ENCODE results near the gene EPB41L2. TPM values are rescaled to one million over a fixed set of nuclear protein-coding genes. Genes with fewer than 3 reads are reported as not detected.
"Not testable (repeated sequence)": the region's sequence is repeated elsewhere in the genome, so short reads cannot be mapped to it uniquely, and the experiment has no call there.

Gene EPB41L2
- total and polyA plus RNA-seq, 7 donors = 41.2 to 147 (median 65.7) TPM

GRCh38 chr6:130943738-130944137 lies 119.3 kb downstream of the EPB41L2 start:
- DNase-seq = no peak
- TF ChIP-seq EP300 (IDR thresholded peaks at IDR 0.05) (no peak), CTCF (IDR thresholded peaks at IDR 0.05) (no peak), POLR2A (IDR thresholded peaks at IDR 0.05) (no peak), POLR2AphosphoS5 (IDR thresholded peaks at IDR 0.05) (no peak)
- peaks cover 0 to 4% (median 0%) of the 10 kb centered on the region in 4 donors for H3K4me1 ChIP-seq
- H3K27ac ChIP-seq = peak overlapping the region in 1 of 4 donors; percentile 29
- no peaks in the 10 kb centered on the region for H3K36me3 ChIP-seq
- no peaks in the 10 kb centered on the region for H3K9me3 ChIP-seq
- no peaks in the 10 kb centered on the region for H3K27me3 ChIP-seq
- 24 to 64% methylated on average over 4 of the region's 4 CpGs for WGBS, 2 donors
- H3K4me3 ChIP-seq = no peak overlapping the region
- intact Hi-C loops (cut with DNase I) = no loop called here

GRCh38 chr6:130942752-130943151 lies 120.3 kb downstream of the EPB41L2 start:
- H3K9me3 ChIP-seq; DNase-seq; H3K36me3 ChIP-seq; H3K4me3 ChIP-seq; H3K4me1 ChIP-seq; H3K27me3 ChIP-seq; H3K27ac ChIP-seq; intact Hi-C loops (cut with DNase I): not testable (repeated sequence)
- 95 to 96% methylated on average over 3 of the region's 3 CpGs for WGBS, 2 donors

- peaks cover 0 to 34% (median 26%) of the 10 kb centered on the region in 4 donors for H3K4me1 ChIP-seq
- WGBS, 2 donors = 40 to 81% methylated on average over 4 of the region's 4 CpGs
- intact Hi-C loops (cut with DNase I) = no loop called here
Observed at GRCh38 chr6:130937942-130938604, 125.0 kb downstream of the EPB41L2 start.

GRCh38 chr6:130936933-130937332 lies 126.1 kb downstream of the EPB41L2 start:
- no peaks in the 10 kb centered on the region for H3K27me3 ChIP-seq
- DNase-seq = no peak
- H3K4me1 ChIP-seq = peaks cover 0 to 38% (median 31%) of the 10 kb centered on the region in 4 donors
- no peaks in the 10 kb centered on the region for H3K9me3 ChIP-seq
- 97% methylated on average over 5 of the region's 5 CpGs for WGBS, 2 donors
- H3K36me3 ChIP-seq = no peaks in the 10 kb centered on the region
- H3K27ac ChIP-seq = no peak overlapping the region
- H3K4me3 ChIP-seq = no peak overlapping the region
- TF ChIP-seq CTCF (IDR thresholded peaks at IDR 0.05) (no peak), POLR2AphosphoS5 (IDR thresholded peaks at IDR 0.05) (no peak), EP300 (IDR thresholded peaks at IDR 0.05) (no peak), POLR2A (IDR thresholded peaks at IDR 0.05) (no peak)
- intact Hi-C loops (cut with DNase I) = no loop called here

More at GRCh38 chr6:130937942-130938604, 125.0 kb downstream of the EPB41L2 start:
- no peak for TF ChIP-seq CTCF (IDR thresholded peaks at IDR 0.05)
- no peak for TF ChIP-seq POLR2AphosphoS5 (IDR thresholded peaks at IDR 0.05)
- TF ChIP-seq EP300 (IDR thresholded peaks at IDR 0.05) = no peak
- no peak for TF ChIP-seq POLR2A (IDR thresholded peaks at IDR 0.05)
- Histone ChIP-seq H3K27me3 (no peaks in the 10 kb centered on the region), H3K9me3 (no peaks in the 10 kb centered on the region), H3K4me3 (no peak overlapping the region), H3K27ac (peak overlapping the region in 1 of 4 donors; percentile 22), H3K36me3 (no peaks in the 10 kb centered on the region)
- DNase-seq = no peak

- H3K4me1 ChIP-seq = peaks cover 0 to 38% (median 31%) of the 10 kb centered on the region in 4 donors
- no peaks in the 10 kb centered on the region for H3K36me3 ChIP-seq
- no peaks in the 10 kb centered on the region for H3K9me3 ChIP-seq
- TF ChIP-seq POLR2A (IDR thresholded peaks at IDR 0.05) = no peak
- TF ChIP-seq POLR2AphosphoS5 (IDR thresholded peaks at IDR 0.05) = no peak
- TF ChIP-seq CTCF (IDR thresholded peaks at IDR 0.05) = no peak
- no peak for TF ChIP-seq EP300 (IDR thresholded peaks at IDR 0.05)
- intact Hi-C loops (cut with DNase I) = no loop called here
- no peak overlapping the region for H3K27ac ChIP-seq
- DNase-seq = no peak
- H3K4me3 ChIP-seq = no peak overlapping the region
- no peaks in the 10 kb centered on the region for H3K27me3 ChIP-seq
Observed at GRCh38 chr6:130935978-130936377, 127.1 kb downstream of the EPB41L2 start.
